AG04449 (cell line): ENCODE data around the gene CHST11.

Source experiments
- CTCF ChIA-PET: fragments of 350-600 bp; formaldehyde crosslinking; extraction: SDS; loops from one replicate; lab custom pipeline; 2021; ENCODE audit warnings: antibody characterized with exemption; lab: Yijun Ruan, JAX
- POLR2A ChIA-PET: fragments of 400-600, 350-600 bp; formaldehyde crosslinking; extraction: SDS; loops from one replicate; lab custom pipeline; 2020; ENCODE audit warnings: antibody characterized with exemption, inconsistent platforms; lab: Yijun Ruan, JAX
- DNase-seq: peaks from one replicate; pipeline ENCODE4 v3.0.0-alpha.2; 2010; ENCODE audit warnings: low read depth, low spot score
- H3K4me3 ChIP-seq: 2 replicates; pipeline ENCODE4 v1.5.1; 2011; ENCODE audit warnings: low read depth, mild to moderate bottlenecking, control low read depth, low read length
- TF ChIP-seq, protein P1 (sequence below): IDR thresholded peaks from one replicate; pipeline ENCODE4 v1.5.1; 2011; ENCODE audit warnings: mild to moderate bottlenecking, moderate library complexity, low read length, control low read depth, inconsistent platforms; ENCODE audit not compliant: insufficient read depth; ENCODE audit errors: missing control alignments

Gene CHST11

DNA sequence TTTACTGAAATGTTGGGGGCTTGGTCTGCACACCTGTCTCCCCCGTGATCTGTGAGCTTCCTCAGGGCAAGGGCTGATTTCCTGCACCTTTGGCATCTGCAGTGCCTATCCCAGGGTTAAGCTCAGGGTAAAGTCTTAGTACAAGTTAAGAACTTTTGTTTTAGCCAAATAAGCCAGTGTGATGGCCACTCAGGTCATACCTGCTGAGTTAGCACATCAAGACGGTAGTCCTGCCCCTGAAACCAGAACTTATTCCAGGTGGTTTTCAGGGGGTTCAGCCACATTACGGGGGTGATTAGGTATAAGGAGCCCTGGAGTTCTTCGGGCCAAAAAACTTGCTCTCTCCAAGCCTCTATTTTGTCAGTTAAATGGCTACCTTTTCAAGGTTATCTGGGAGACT lies 21.6 kb upstream of the CHST11 start:
- no peak for DNase-seq
- TF ChIP-seq, protein P1, sequence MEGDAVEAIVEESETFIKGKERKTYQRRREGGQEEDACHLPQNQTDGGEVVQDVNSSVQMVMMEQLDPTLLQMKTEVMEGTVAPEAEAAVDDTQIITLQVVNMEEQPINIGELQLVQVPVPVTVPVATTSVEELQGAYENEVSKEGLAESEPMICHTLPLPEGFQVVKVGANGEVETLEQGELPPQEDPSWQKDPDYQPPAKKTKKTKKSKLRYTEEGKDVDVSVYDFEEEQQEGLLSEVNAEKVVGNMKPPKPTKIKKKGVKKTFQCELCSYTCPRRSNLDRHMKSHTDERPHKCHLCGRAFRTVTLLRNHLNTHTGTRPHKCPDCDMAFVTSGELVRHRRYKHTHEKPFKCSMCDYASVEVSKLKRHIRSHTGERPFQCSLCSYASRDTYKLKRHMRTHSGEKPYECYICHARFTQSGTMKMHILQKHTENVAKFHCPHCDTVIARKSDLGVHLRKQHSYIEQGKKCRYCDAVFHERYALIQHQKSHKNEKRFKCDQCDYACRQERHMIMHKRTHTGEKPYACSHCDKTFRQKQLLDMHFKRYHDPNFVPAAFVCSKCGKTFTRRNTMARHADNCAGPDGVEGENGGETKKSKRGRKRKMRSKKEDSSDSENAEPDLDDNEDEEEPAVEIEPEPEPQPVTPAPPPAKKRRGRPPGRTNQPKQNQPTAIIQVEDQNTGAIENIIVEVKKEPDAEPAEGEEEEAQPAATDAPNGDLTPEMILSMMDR: no peak
- POLR2A ChIA-PET: no interaction called here
- no peak overlapping the region for H3K4me3 ChIP-seq
- CTCF ChIA-PET: interaction anchor here (0.6 to 1.6 kb wide), 4 partner anchors 8 to 236 kb away, joined by 3 to 4 read pairs (median 3); no protein-coding TSS in a partner anchor

DNA sequence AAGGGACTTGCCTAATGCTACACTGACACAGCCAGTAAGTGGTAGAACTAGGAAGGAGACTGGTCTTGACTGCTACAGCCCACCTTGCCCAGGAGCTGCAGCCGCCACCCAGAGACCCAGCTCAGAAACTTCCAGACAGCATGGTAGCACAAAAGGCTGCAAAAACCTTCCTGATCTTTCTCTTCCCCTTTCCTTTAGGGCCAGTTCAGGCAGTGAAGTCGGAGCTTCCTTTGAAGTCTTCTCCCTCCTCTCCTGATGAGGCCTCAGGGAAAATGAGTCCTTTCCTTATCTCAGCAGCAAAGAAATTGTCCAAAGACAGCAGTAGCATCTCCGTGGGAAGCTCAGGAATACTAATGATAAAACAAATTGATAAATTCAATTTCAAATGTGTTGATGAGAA lies 21.0 kb upstream of the CHST11 start:
- POLR2A ChIA-PET: no interaction called here
- CTCF ChIA-PET: interaction anchor here (1.1 to 1.6 kb wide), 3 partner anchors 8 to 54 kb away, joined by 3 to 4 read pairs (median 3); no protein-coding TSS in a partner anchor
- TF ChIP-seq, protein P1: no peak
- no peak overlapping the region for H3K4me3 ChIP-seq
- no peak for DNase-seq

DNA sequence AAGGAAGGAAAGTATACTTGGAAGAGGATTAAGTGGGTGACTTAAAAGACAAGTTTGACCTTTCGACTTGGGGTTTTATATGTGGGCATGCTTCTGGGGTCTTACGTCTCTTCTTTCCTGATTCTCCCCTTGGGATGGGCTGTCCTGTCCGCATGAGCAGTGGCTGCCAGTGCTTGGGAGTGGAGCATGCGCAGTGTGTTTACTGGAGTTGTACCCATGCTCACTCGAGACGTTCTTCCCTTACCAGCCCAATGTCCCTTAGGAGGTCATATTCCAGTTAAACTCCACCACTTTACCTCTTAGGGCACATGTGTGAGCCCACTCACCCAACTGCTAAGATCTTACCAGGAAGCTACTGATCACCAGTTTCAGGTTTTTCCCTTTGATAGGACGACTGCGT lies 20.0 kb upstream of the CHST11 start:
- DNase-seq: no peak
- ChIA-PET POLR2A (no interaction called here), CTCF (interaction anchor here (1.3 kb wide), 1 partner anchor 20 kb away, joined by 3 read pairs; the partner anchor contains the start of gene CHST11)
- H3K4me3 ChIP-seq: no peak overlapping the region
- TF ChIP-seq, protein P1: no peak

DNA sequence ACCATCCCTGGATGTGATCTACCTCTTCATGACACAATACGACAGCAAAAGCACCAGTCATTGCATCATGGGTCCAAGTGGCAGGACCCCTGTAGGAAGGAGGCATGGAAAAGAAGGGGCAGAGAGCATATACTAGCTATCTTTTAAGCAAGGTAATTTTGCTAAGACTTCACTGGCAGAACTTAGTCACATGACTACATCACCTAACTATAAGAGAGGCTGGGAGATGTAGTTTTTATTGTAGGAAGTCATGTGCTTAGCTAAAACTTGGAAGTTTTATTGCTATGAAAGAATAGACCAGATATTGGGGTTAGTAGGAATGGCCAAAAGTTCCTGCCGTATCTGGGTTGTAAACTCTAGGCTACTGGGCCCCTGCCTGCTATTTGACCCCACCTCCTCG lies 18.6 kb upstream of the CHST11 start:
- TF ChIP-seq, protein P1: no peak
- DNase-seq: no peak
- ChIA-PET POLR2A (no interaction called here), CTCF (interaction anchor here (1.3 kb wide), 1 partner anchor 19 kb away, joined by 3 read pairs; the partner anchor contains the start of gene CHST11)
- H3K4me3 ChIP-seq: no peak overlapping the region

DNA sequence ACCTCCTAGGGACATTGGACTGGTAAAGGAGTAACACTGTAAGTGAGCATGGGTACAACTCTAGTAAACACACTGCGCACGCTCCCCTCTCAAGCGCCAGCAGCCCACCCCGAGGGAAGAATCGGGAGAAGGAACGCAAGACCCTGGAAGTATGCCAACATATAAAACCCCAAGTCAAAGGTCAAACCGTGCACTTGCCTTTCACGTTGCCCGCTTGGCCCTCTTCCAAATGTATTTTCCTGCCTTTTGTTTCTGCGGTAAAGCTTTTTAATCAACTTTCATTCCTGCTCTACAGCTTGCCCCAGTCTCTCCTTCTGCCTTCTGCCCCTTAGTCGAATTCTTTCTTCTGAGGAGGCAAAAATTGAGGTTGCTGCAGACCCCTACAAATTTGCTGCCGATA lies 17.6 kb upstream of the CHST11 start:
- TF ChIP-seq, protein P1: no peak
- DNase-seq: no peak
- CTCF ChIA-PET: interaction anchor here (1.2 kb wide), 1 partner anchor 8 kb away, joined by 3 read pairs; no protein-coding TSS in a partner anchor

DNA sequence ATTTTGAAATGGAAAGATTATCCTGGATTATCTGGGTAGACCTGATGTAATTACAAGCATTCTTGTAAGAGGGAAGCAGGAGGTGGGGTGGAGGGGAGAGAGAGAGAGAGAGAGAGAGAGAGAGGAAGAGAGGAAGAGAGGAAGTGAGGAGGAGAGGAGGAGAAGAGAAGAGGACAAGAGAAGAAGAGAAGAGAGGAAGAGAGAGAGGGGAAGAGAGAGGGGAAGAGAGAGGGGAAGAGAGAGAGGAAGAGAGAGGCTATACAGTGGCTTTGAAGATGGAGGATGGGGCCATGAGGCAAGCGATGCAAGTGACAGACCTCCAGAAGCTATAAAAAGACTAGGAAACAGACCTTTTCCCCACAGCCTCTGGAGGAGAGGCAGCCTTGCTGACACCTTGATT lies 13.7 kb upstream of the CHST11 start:
- ChIA-PET POLR2A (no interaction called here), CTCF (interaction anchor here (1.4 kb wide), 1 partner anchor 8 kb away, joined by 4 read pairs; no protein-coding TSS in a partner anchor)

More for the DNA sequence above, 17.6 kb upstream of the CHST11 start:
- H3K4me3 ChIP-seq: no peak overlapping the region
- POLR2A ChIA-PET: no interaction called here

More for the DNA sequence above, 13.7 kb upstream of the CHST11 start:
- TF ChIP-seq, protein P1: no peak
- DNase-seq: no peak
- H3K4me3 ChIP-seq: no peak overlapping the region
